Neutrophil (primary cell): ENCODE results near the gene FAT1.

Experiments used
- H3K27ac ChIP-seq: fragments of 200-600 bp; sonication (generic); 2 replicates; pipeline ENCODE4 v1.5.1; 2016; ENCODE audit warnings: mild to moderate bottlenecking, moderate library complexity
- H3K27me3 ChIP-seq: fragments of 200-600 bp; sonication (generic); 2 replicates; pipeline ENCODE4 v1.6.0; 2016; ENCODE audit warnings: mild to moderate bottlenecking
- H3K36me3 ChIP-seq: fragments of 200-600 bp; sonication (generic); 2 replicates; pipeline ENCODE4 v1.5.1; 2017
- H3K4me1 ChIP-seq, 2 experiments: fragments of 200-600 bp in 1 of 2; sonication (generic) in 1 of 2; 1 replicate in 1 of 2; 2 replicates in 1 of 2; pipeline versions ENCODE4 v1.5.1 to v1.6.1; 2013 to 2016; ENCODE audit warnings: low read depth in 1 of 2, low read length in 1 of 2, mild to moderate bottlenecking in 1 of 2, moderate library complexity in 1 of 2; ENCODE audit not compliant: control insufficient read depth in 1 of 2, insufficient read depth in 1 of 2
- H3K4me3 ChIP-seq, 2 experiments: fragments of 200-600 bp in 1 of 2; sonication (generic) in 1 of 2; 1 replicate in 1 of 2; 2 replicates in 1 of 2; pipeline ENCODE4 v1.5.1; 2013 to 2016; ENCODE audit warnings: low read depth in 1 of 2, low read length in 1 of 2, mild to moderate bottlenecking in 1 of 2, moderate library complexity in 1 of 2
- H3K9me3 ChIP-seq: fragments of 200-600 bp; sonication (generic); 2 replicates; pipeline ENCODE4 v1.5.1; 2016
- TF ChIP-seq, protein P1 (sequence below): fragments of 200-600 bp; sonication (generic); IDR thresholded peaks from 2 replicates; pipeline ENCODE4 v1.5.1; 2016; ENCODE audit warnings: antibody characterized with exemption

FAT1 gene

DNA sequence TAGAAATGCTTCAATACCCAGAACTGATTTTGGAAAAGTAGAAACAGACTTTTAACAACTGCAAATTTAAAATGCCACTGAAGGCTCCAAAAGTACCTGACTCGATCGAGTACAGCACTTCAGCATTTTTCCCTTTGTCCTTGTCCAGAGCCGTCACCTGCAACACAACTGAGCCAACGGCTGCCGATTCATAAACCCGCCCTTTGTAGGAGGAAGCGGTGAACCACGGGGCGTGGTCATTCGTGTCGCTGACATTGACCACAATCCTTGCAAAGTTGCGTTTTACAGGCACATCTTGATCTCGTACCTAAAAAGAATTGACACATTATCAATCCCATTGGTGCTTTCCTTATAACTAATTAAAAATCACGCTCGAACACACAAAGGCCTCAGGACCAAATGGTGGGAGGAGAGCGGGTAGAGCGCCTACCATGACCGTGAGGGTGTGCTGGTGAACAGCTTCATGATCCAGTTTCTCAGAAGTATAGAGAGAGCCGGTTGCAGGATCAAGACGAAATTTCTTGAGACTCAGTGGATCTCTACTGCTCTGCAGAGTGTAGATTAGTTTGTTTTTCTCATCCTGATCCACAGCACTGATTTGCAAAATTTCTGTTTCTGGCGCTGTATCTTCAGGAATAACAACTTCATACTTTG, 95.5 kb downstream of the FAT1 start:
- no peaks in the 10 kb centered on the region for H3K4me1 ChIP-seq
- no peaks in the 10 kb centered on the region for H3K27me3 ChIP-seq
- TF ChIP-seq, protein P1, sequence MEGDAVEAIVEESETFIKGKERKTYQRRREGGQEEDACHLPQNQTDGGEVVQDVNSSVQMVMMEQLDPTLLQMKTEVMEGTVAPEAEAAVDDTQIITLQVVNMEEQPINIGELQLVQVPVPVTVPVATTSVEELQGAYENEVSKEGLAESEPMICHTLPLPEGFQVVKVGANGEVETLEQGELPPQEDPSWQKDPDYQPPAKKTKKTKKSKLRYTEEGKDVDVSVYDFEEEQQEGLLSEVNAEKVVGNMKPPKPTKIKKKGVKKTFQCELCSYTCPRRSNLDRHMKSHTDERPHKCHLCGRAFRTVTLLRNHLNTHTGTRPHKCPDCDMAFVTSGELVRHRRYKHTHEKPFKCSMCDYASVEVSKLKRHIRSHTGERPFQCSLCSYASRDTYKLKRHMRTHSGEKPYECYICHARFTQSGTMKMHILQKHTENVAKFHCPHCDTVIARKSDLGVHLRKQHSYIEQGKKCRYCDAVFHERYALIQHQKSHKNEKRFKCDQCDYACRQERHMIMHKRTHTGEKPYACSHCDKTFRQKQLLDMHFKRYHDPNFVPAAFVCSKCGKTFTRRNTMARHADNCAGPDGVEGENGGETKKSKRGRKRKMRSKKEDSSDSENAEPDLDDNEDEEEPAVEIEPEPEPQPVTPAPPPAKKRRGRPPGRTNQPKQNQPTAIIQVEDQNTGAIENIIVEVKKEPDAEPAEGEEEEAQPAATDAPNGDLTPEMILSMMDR, result no peak
- no peak overlapping the region for H3K4me3 ChIP-seq
- H3K9me3 ChIP-seq, result no peaks in the 10 kb centered on the region
- no peaks in the 10 kb centered on the region for H3K36me3 ChIP-seq
- no peak overlapping the region for H3K27ac ChIP-seq

DNA sequence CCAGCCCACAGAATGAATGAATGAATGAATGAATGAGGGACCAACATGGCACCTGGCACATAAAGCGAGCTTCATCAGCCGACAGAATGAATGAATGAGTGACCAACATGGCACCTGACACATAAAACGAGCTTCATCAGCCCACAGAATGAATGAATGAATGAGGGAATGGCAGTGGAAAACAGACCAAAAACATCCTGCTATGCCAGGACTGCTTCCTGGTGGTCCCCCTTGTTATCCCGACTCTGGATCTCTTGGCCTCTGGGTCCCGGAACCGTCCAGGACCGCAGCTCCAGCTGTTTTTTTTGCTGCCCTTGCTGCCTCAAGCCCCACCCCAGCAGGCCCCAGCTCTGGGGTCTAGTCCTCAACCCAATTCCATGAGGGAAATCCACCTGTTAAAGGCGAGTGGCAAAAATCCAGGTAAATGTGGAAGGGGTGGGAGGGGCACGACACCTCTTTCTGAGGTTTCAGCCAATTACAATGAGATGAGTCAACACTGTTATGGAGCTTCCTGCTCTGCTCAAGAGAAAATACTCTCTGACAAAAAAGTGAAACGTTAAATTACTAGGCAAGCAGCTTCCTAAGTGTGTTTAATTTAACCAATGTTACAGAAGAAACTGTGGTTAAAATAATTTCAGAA, 96.3 kb downstream of the FAT1 start:
- no peak overlapping the region for H3K27ac ChIP-seq
- TF ChIP-seq, protein P1, result no peak
- no peaks in the 10 kb centered on the region for H3K9me3 ChIP-seq
- no peak overlapping the region for H3K4me3 ChIP-seq
- no peaks in the 10 kb centered on the region for H3K27me3 ChIP-seq
- no peaks in the 10 kb centered on the region for H3K36me3 ChIP-seq
- no peaks in the 10 kb centered on the region for H3K4me1 ChIP-seq

GRCh38 chr4:186624951-186625350, 98.7 kb downstream of the FAT1 start:
- H3K27ac ChIP-seq, result no peak overlapping the region
- H3K9me3 ChIP-seq, result no peaks in the 10 kb centered on the region
- no peaks in the 10 kb centered on the region for H3K27me3 ChIP-seq
- H3K4me3 ChIP-seq, result no peak overlapping the region
- TF ChIP-seq, protein P1, result no peak
- no peaks in the 10 kb centered on the region for H3K4me1 ChIP-seq
- no peaks in the 10 kb centered on the region for H3K36me3 ChIP-seq

DNA sequence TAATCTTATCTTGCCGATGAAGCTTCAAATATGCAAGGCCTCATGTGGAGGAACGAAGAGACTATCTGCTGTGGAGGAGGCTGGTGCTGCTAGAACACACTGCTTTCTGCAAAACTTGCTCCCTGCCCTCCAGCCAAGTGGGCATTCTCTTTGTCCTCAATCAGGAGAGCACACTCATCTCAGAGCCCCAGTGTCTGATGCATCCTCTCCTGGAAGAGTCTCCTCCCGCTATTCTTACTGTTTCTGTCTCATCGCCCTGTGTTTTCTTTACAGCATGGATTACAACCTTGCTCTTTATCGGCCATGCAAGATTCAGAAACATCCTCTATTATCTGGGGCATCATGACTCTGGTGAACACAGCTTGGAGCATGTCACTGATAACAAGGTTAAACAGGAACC, 100.1 kb downstream of the FAT1 start:
- Histone ChIP-seq H3K4me1 (no peaks in the 10 kb centered on the region), H3K27ac (no peak overlapping the region), H3K36me3 (no peaks in the 10 kb centered on the region), H3K27me3 (no peaks in the 10 kb centered on the region), H3K9me3 (no peaks in the 10 kb centered on the region), H3K4me3 (no peak overlapping the region)
- TF ChIP-seq, protein P1, result no peak

- H3K4me1 ChIP-seq, result no peaks in the 10 kb centered on the region
- H3K27ac ChIP-seq, result no peak overlapping the region
- TF ChIP-seq, protein P1, result no peak
- H3K4me3 ChIP-seq, result no peak overlapping the region
- H3K27me3 ChIP-seq, result no peaks in the 10 kb centered on the region
- H3K36me3 ChIP-seq, result no peaks in the 10 kb centered on the region
- H3K9me3 ChIP-seq, result no peaks in the 10 kb centered on the region
These were observed 100.7 kb downstream of the FAT1 start for GRCh38 chr4:186622788-186623464.
